ENCODE data around the gene ACOT7.

DNA sequence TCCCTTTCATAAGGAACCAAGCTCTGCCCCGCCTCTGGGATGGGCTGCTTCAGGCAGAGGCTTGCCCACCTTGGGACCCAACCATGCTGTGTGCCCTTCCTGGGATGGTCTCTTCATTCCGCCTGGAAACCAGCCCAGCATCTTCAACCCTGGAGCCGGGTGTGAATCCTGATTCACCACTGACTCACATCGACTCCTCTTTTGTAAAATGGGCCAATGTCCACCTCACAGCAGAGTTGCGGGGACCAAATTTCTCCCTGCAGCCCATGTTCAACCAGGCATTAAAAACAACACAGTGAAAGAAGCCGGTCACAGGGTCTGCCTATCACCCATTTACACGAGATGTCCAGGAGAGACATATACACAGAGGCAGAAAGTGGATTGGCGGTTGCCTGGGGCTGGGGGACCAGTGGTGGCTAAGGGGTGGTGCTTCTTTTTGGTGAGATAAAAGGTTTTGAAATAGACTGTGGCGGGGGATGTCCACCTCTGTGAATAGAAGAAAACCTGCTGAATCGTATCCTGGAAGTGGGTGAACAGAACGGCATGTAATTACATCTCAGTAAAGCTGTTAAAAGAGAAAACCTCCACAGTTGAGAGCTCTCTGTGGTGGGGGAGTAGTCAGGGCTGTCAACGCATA lies 125.8 kb downstream of the ACOT7 start:
- TF ChIP-seq, protein P1, sequence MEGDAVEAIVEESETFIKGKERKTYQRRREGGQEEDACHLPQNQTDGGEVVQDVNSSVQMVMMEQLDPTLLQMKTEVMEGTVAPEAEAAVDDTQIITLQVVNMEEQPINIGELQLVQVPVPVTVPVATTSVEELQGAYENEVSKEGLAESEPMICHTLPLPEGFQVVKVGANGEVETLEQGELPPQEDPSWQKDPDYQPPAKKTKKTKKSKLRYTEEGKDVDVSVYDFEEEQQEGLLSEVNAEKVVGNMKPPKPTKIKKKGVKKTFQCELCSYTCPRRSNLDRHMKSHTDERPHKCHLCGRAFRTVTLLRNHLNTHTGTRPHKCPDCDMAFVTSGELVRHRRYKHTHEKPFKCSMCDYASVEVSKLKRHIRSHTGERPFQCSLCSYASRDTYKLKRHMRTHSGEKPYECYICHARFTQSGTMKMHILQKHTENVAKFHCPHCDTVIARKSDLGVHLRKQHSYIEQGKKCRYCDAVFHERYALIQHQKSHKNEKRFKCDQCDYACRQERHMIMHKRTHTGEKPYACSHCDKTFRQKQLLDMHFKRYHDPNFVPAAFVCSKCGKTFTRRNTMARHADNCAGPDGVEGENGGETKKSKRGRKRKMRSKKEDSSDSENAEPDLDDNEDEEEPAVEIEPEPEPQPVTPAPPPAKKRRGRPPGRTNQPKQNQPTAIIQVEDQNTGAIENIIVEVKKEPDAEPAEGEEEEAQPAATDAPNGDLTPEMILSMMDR (IDR thresholded peaks at IDR 0.05; ENCODE audit: low read depth, low read length, poor library complexity, severe bottlenecking) = no peak
- TF ChIP-seq EZH2phosphoT487 (IDR thresholded peaks at IDR 0.05; ENCODE audit: borderline replicate concordance, low read length) = no peak
